Neural progenitor cell (in vitro differentiated cells): ENCODE measurements around the gene EPHA10.

Experiments used
- CTCF ChIP-seq: fragments of 200-600 bp; sonication (generic); IDR thresholded peaks from 2 replicates; pipeline ENCODE4 v1.5.1; 2017; ENCODE audit warnings: antibody characterized with exemption, mild to moderate bottlenecking
- EZH2 ChIP-seq: fragments of 200-600 bp; sonication (generic); IDR thresholded peaks from 2 replicates; pipeline ENCODE4 v1.6.1; 2017; ENCODE audit warnings: antibody characterized with exemption, mild to moderate bottlenecking, moderate library complexity
- EZH2phosphoT487 ChIP-seq: fragments of 200-600 bp; sonication (generic); IDR thresholded peaks from 2 replicates; pipeline ENCODE4 v1.6.1; 2017; ENCODE audit warnings: antibody characterized with exemption

GRCh38 chr1:37685722-37686121 is 79.2 kb downstream of the EPHA10 start:
- TF ChIP-seq CTCF (no peak), EZH2 (no peak), EZH2phosphoT487 (no peak)
